Endothelial cell of umbilical vein (primary cell): ENCODE data around the gene RALGAPB. TPM values are rescaled to one million over a fixed set of nuclear protein-coding genes. Genes with fewer than 3 reads are reported as not detected.

ENCODE experiments used
- BruUV-seq: library from RNA; stranded (reverse); fragments of 400-500 nt; replicated peaks from 2 replicates; lab custom pipeline; 2021; lab: Mats Ljungman, UMichigan
- CTCF ChIA-PET: fragments of 300-600, 350-600 bp; sonication (Branson Sonifier 250); formaldehyde crosslinking; loops from one replicate; lab custom pipeline; 2021; ENCODE audit warnings: antibody characterized with exemption, inconsistent platforms; lab: Charles Lee
- POLR2A ChIA-PET: fragments of 300-600, 350-600 bp; sonication (Branson Sonifier 250); formaldehyde crosslinking; loops from one replicate; lab custom pipeline; 2021; ENCODE audit warnings: antibody characterized with exemption, inconsistent platforms; lab: Charles Lee
- DNase-seq: peaks from one replicate; pipeline ENCODE4 v3.0.0-alpha.2; 2011; ENCODE audit warnings: low read depth, low spot score
- FAIRE-seq: peaks from 2 replicates; lab custom pipeline; 2011; peaks lifted over from hg19 to GRCh38; lab: Jason Lieb, UNC
- H2AFZ ChIP-seq: 2 replicates; pipeline ENCODE4 v1.6.0; 2012; ENCODE audit warnings: low read depth, low read length, control low read depth, inconsistent platforms
- H3K27ac ChIP-seq: 2 replicates; pipeline ENCODE4 v1.5.1; 2011; ENCODE audit warnings: low read depth, mild to moderate bottlenecking, control low read depth, low read length, moderate library complexity; ENCODE audit not compliant: insufficient read depth
- H3K27me3 ChIP-seq, 2 experiments: 2 replicates each; pipeline versions ENCODE4 v1.6.0 to v1.6.1; 2011; ENCODE audit warnings: low read length in 2 of 2, mixed read lengths in 1 of 2; ENCODE audit not compliant: control insufficient read depth in 2 of 2, insufficient read depth in 2 of 2
- H3K36me3 ChIP-seq, 2 experiments: 2 replicates in 1 of 2; 3 replicates in 1 of 2; pipeline ENCODE4 v1.5.1; 2011; ENCODE audit warnings: low read length in 2 of 2, mild to moderate bottlenecking in 1 of 2, moderate library complexity in 1 of 2; ENCODE audit not compliant: control insufficient read depth in 2 of 2, insufficient read depth in 2 of 2; ENCODE audit errors: extremely low read depth in 1 of 2
- H3K4me1 ChIP-seq: 3 replicates; pipeline ENCODE4 v1.5.1; 2011; ENCODE audit warnings: mild to moderate bottlenecking, low read length; ENCODE audit not compliant: control insufficient read depth, insufficient read depth; ENCODE audit errors: extremely low read depth
- H3K4me2 ChIP-seq: 2 replicates; pipeline ENCODE4 v1.6.1; 2011; ENCODE audit warnings: low read length, control low read depth, mixed read lengths; ENCODE audit not compliant: insufficient read depth
- H3K4me3 ChIP-seq, 3 experiments: fragments of 200-600 bp in 1 of 3; sonication (generic), shearing (Covaris generic) in 1 of 3; replicated peaks in 1 of 3; 2 replicates each; pipeline ENCODE4 v1.5.1; 2011 to 2016; ENCODE audit warnings: control low read depth in 3 of 3, low read length in 3 of 3, mild to moderate bottlenecking in 2 of 3, inconsistent platforms in 1 of 3, low read depth in 1 of 3, moderate library complexity in 1 of 3; ENCODE audit not compliant: insufficient read depth in 1 of 3
- H3K79me2 ChIP-seq: 2 replicates; pipeline ENCODE4 v1.6.0; 2012; ENCODE audit warnings: low read length, inconsistent platforms; ENCODE audit not compliant: control insufficient read depth, insufficient read depth
- H3K9ac ChIP-seq: replicated peaks from 2 replicates; pipeline ENCODE3; 2011; ENCODE audit warnings: low read length, control low read depth; ENCODE audit not compliant: insufficient read depth; ENCODE audit errors: extremely low read depth
- H3K9me1 ChIP-seq: replicated peaks from 3 replicates; pipeline ENCODE4 v1.6.0; 2011; ENCODE audit warnings: mild to moderate bottlenecking, low read length; ENCODE audit not compliant: control insufficient read depth, insufficient read depth; ENCODE audit errors: extremely low read depth
- H3K9me3 ChIP-seq: replicated peaks from 2 replicates; pipeline ENCODE4 v1.5.1; 2012; ENCODE audit warnings: low read length, inconsistent platforms; ENCODE audit not compliant: control insufficient read depth, insufficient read depth
- H4K20me1 ChIP-seq: replicated peaks from 2 replicates; pipeline ENCODE3; 2011; ENCODE audit warnings: mild to moderate bottlenecking, low read length; ENCODE audit not compliant: control insufficient read depth, insufficient read depth; ENCODE audit errors: extremely low read depth
- CTCF ChIP-seq, 2 donors: IDR thresholded peaks; 1 replicate in 1 of 2; 2 replicates in 1 of 2; pipeline ENCODE4 v1.5.1; 2011; ENCODE audit warnings: low read length in 2 of 2, mild to moderate bottlenecking in 2 of 2, moderate library complexity in 2 of 2, control low read depth in 1 of 2, inconsistent platforms in 1 of 2, low read depth in 1 of 2; ENCODE audit not compliant: insufficient read depth in 1 of 2; ENCODE audit errors: extremely low read depth in 1 of 2
- EZH2 ChIP-seq: IDR thresholded peaks from 2 replicates; pipeline ENCODE4 v1.6.1; 2012; ENCODE audit warnings: borderline replicate concordance, low read depth, mild to moderate bottlenecking, moderate library complexity, low read length, inconsistent platforms; ENCODE audit not compliant: severe bottlenecking
- FOS ChIP-seq: IDR thresholded peaks from 2 replicates; pipeline ENCODE4 v1.6.1; 2011; ENCODE audit warnings: mild to moderate bottlenecking, low read length, moderate library complexity, borderline replicate concordance; ENCODE audit not compliant: insufficient read depth
- GATA2 ChIP-seq: IDR thresholded peaks from 2 replicates; pipeline ENCODE4 v1.7.0; 2011; ENCODE audit warnings: low read depth, mild to moderate bottlenecking, moderate library complexity, mixed read lengths, low read length; ENCODE audit not compliant: insufficient read length, insufficient read depth
- JUN ChIP-seq: IDR thresholded peaks from 2 replicates; pipeline ENCODE4 v1.6.1; 2011; ENCODE audit warnings: borderline replicate concordance, low read depth; ENCODE audit not compliant: insufficient read length, insufficient read depth
- MAX ChIP-seq: IDR thresholded peaks from 2 replicates; pipeline ENCODE4 v1.6.1; 2011; ENCODE audit not compliant: insufficient read depth, insufficient read length
- MYC ChIP-seq: IDR thresholded peaks from one replicate; pipeline ENCODE4 v1.6.1; 2011; ENCODE audit warnings: mild to moderate bottlenecking, low read depth, low read length
- POLR2A ChIP-seq: IDR thresholded peaks from 2 replicates; pipeline ENCODE4 v1.6.1; 2012; ENCODE audit warnings: low read depth, mild to moderate bottlenecking, control low read depth, low read length
- POLR2AphosphoS5 ChIP-seq: IDR thresholded peaks from 2 replicates; pipeline ENCODE4 v1.6.1; 2012; ENCODE audit warnings: low read depth, mild to moderate bottlenecking, control low read depth, low read length, moderate library complexity; ENCODE audit not compliant: insufficient read depth
- dilution Hi-C: fragments of 300-500 bp; cut with MboI; formaldehyde crosslinking; loops from one replicate; pipeline ENCODE4 v1.15.0; 2019; ENCODE audit warnings: low sequenced_read_pairs; ENCODE audit not compliant: extremely low pct_ligation_motif_present
- intact Hi-C: fragments of 100-400 bp; cut with micrococcal nuclease; formaldehyde crosslinking; loops from one replicate; pipeline ENCODE4 v1.10.0; 2022
- polyA plus RNA-seq, 4 experiments: library from polyadenylated mRNA; depleted of rRNA in 3 of 4; stranded (reverse) in 3 of 4; unstranded in 1 of 4; fragments of >200 nt; gene quantifications; 2 replicates each; pipeline versions ENCODE4 v1.2.1 to v1.2.3, GENCODE V29; 2011 to 2012; ENCODE audit warnings: missing spikeins in 1 of 4
- total RNA-seq: library from RNA; stranded (reverse); gene quantifications from 2 replicates; pipeline ENCODE4 v1.2.3, GENCODE V29; 2021

RALGAPB gene
- total and polyA plus RNA-seq, 2 donors (not counting 3 experiments of a cell fraction or from before 2014, with no cell fraction given), result 12.8 to 38.7 TPM

GRCh38 chr20:38579219-38579910, 106.7 kb downstream of the RALGAPB start:
- ChIA-PET POLR2A (no interaction called here), CTCF (interaction anchor here (1.6 kb wide), 1 partner anchor 13 kb away, joined by 4 read pairs; no protein-coding TSS in a partner anchor)
- H3K27ac ChIP-seq, result no peak overlapping the region
- DNase-seq, result no peak
- FAIRE-seq, result no peak
- no peak overlapping the region for H2AFZ ChIP-seq
- no peaks in the 10 kb centered on the region for H3K9me1 ChIP-seq
- no peak overlapping the region for H3K9ac ChIP-seq
- H3K9me3 ChIP-seq, result no peaks in the 10 kb centered on the region
- H3K4me1 ChIP-seq, result no peaks in the 10 kb centered on the region
- H3K36me3 ChIP-seq, result peaks cover 0 to 8% of the 10 kb centered on the region in 2 experiments
- no TSS peak for BruUV-seq
- no peak overlapping the region for H3K4me3 ChIP-seq
- H3K4me2 ChIP-seq, result no peak overlapping the region
- TF ChIP-seq CTCF (IDR thresholded peaks at IDR 0.05; ENCODE audit: extremely low read depth in 1 of 2, insufficient read depth in 1 of 2, low read depth in 1 of 2, low read length in 2 of 2) (no peak), FOS (no peak), MYC (no peak), EZH2 (no peak), JUN (no peak), GATA2 (no peak), POLR2AphosphoS5 (no peak), POLR2A (no peak), MAX (no peak)
- H4K20me1 ChIP-seq, result no peaks in the 10 kb centered on the region
- H3K27me3 ChIP-seq, result peaks cover 0 to 6% of the 10 kb centered on the region in 2 experiments
- intact Hi-C loops, result no loop called here
- H3K79me2 ChIP-seq, result no peaks in the 10 kb centered on the region
- dilution Hi-C loops, result no loop called here
